ENCODE data around the gene ALCAM.
A peak's percentile ranks its signal among the peaks of the same experiment; 100 is the strongest.

ALCAM gene

DNA sequence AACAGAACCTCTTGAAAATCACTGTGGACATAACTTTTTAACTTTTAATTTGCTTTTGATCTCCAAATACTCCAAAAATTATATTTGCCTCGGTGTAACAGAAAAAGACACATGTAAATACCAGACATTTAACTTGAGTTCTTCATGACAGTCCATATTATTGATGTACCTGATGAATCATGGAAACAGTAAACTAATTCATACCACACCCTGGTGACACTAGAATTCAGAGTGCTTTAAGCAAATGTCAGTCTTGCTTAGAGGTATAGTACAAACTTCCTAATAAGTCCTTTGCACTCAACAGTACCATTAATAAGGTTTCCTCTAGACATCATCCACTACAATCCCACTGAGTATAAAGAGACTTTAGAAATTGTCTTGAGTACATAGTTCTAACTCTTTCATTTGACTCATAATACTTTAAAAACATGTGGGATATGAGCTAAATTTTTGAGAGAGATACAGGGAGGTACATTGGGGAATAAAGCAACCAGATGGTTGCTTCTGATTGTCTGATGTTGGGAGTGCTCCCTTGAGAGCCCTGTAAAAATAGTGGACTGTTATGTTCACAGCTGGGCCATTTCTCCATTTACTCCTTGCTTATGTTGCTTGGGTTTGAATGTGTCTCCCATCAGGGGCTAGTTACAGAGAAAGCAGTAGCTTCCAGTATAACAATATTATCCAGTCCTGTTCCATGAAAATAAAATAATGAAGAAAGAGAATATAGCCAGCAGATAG lies 175.7 kb downstream of the ALCAM start:
- H3K4me3 ChIP-seq (ENCODE audit: low read length), result no peak overlapping the region
- no peak for DNase-seq (ENCODE audit: low read depth)
- TF ChIP-seq, protein P1, sequence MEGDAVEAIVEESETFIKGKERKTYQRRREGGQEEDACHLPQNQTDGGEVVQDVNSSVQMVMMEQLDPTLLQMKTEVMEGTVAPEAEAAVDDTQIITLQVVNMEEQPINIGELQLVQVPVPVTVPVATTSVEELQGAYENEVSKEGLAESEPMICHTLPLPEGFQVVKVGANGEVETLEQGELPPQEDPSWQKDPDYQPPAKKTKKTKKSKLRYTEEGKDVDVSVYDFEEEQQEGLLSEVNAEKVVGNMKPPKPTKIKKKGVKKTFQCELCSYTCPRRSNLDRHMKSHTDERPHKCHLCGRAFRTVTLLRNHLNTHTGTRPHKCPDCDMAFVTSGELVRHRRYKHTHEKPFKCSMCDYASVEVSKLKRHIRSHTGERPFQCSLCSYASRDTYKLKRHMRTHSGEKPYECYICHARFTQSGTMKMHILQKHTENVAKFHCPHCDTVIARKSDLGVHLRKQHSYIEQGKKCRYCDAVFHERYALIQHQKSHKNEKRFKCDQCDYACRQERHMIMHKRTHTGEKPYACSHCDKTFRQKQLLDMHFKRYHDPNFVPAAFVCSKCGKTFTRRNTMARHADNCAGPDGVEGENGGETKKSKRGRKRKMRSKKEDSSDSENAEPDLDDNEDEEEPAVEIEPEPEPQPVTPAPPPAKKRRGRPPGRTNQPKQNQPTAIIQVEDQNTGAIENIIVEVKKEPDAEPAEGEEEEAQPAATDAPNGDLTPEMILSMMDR (conservative IDR thresholded peaks at IDR 0.05; ENCODE audit: low read depth, low read length), result no peak

DNA sequence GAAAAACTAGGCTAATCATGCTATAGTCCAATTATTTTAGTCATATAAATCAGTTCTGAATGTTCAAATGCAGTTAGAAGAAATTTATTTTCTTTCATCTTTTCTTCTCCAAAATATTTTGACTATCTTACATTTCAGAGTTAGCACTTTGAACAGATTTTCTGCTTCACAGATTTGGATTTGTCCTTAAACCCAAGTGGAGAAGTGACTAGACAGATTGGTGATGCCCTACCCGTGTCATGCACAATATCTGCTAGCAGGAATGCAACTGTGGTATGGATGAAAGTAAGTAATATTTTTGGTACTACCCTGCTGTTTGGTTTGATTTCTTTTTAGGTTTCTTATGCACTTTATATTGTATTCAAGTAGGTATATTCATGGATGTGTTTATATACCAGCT lies 178.3 kb downstream of the ALCAM start:
- no peak for DNase-seq (ENCODE audit: low read depth)
- no peak overlapping the region for H3K4me3 ChIP-seq (ENCODE audit: low read length)
- TF ChIP-seq, protein P1 (conservative IDR thresholded peaks at IDR 0.05; ENCODE audit: low read depth, low read length), result no peak

DNA sequence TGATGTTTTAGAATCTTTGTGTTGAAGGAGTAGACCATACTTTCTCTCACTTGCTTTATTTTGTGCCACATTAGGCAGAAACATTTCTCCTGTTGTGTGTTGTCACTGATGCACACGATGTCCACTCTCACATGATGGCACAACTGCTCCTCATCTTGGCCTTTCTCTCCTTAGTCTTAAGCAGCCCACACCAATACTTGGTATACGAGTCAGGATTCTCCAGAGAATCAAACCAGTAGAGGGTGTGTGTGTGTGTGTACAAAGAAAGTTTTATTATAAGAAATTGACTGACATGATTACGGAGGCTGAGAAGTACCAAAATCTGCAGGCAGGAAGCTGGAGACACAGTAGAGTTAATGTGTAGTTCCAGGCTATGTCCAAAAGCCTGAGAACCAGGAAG lies 187.1 kb downstream of the ALCAM start:
- TF ChIP-seq, protein P1 (conservative IDR thresholded peaks at IDR 0.05; ENCODE audit: low read depth, low read length), result no peak
- DNase-seq (ENCODE audit: low read depth), result no peak
- H3K4me3 ChIP-seq (ENCODE audit: low read length), result no peak overlapping the region

DNA sequence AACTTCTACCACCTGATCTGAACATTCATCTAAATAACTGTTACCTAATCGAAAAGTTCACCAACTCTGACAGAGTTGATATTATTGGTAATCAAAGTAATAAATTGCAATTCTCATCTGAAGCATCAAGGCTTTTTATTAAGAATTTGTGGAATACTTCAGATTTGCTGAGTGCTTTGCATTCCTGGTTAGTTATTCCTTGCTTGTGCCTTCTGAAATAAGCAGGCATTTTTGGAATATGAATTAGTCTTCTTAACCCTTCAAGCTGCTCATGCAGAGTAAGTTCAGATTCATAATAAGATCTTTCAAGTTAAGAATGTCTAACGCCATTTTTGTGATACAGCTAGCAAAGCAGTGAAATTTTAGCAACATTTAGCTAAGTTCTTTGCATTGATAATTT lies 188.5 kb downstream of the ALCAM start:
- peak; percentile 28 for DNase-seq (ENCODE audit: low read depth)
- TF ChIP-seq, protein P1 (conservative IDR thresholded peaks at IDR 0.05; ENCODE audit: low read depth, low read length), result no peak

DNA sequence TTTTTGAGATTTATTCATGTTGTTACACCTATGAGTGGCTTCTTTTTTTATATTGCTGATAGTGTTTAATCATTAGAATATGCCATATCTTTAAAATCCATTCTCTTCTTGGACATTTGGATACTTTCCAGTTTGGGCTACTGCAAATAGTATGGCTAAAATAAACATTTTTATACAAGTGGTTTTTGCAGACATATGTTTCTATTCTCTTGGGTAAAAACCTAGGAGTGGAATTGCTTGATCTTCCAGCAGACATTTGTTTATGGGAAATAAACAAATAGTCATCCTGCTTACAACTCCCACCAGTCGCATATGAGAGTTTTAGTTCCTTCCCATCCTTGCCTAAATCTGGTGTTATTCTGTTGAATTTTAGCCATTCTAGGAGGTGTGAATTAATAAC lies 193.1 kb downstream of the ALCAM start:
- no peak for DNase-seq (ENCODE audit: low read depth)
- TF ChIP-seq, protein P1 (conservative IDR thresholded peaks at IDR 0.05; ENCODE audit: low read depth, low read length), result no peak
- H3K4me3 ChIP-seq (ENCODE audit: low read length), result no peak overlapping the region

More for the DNA sequence above, 188.5 kb downstream of the ALCAM start:
- no peak overlapping the region for H3K4me3 ChIP-seq (ENCODE audit: low read length)

DNA sequence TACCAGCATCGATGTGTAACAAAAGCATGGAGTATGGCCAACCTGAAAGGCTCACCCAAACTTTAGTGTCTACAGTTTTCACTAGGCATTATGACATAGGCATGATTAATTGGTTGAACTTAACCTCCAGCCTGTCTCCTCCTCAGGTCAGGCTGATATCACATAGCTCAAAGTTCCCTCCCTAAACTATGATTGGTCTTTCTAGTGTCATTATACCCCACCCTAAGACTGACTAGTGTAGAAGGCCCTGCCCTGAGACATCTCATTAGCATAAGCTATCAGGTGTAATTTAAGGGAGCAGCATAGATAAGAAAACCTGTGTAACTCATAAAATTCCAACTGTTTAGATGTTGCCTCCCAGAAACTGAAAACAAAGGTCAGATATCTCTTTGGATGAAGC lies 195.2 kb downstream of the ALCAM start:
- DNase-seq (ENCODE audit: low read depth), result no peak
- H3K4me3 ChIP-seq (ENCODE audit: low read length), result no peak overlapping the region
- TF ChIP-seq, protein P1 (conservative IDR thresholded peaks at IDR 0.05; ENCODE audit: low read depth, low read length), result no peak

DNA sequence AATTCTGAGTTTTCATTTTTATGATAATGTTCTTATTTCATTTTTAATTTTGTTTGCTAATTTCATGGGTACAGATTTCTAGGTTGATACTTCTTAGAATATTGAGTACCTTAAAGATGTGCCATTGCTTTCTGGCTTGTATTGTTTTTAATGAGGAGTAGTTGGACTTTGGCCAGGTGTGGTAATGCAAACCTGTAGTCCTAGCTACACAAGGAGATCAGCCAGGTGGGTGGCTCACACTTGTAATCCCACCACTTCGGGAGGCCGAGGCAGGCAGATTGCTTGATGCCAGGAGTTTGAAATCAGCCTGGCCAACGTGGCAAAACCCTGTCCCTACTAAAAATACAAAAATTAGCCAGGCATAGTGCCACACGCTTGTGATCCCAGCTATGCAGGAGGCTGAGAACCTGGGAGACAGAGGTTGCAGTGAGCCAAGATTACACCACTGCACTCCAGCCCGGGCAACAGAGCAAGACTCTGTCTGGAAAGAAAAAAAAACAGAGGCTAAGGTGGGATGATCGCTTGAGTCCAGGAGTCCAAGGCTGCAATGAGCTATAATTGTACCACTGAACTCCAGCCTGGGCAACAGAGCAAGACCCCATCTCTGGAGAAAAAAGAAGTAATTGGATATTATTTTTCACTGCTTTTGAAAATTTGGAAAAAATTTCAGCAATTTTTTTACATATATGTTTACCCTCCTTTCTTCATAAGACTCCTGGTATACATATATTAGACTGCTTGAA lies 198.0 kb downstream of the ALCAM start:
- TF ChIP-seq, protein P1 (conservative IDR thresholded peaks at IDR 0.05; ENCODE audit: low read depth, low read length), result no peak
- DNase-seq (ENCODE audit: low read depth), result no peak

More for the DNA sequence above, 198.0 kb downstream of the ALCAM start:
- no peak overlapping the region for H3K4me3 ChIP-seq (ENCODE audit: low read length)

Measured in retinal pigment epithelial cell (primary cell).